HG03135 (cell line): ENCODE data around the gene FBXO42.
"Not testable (repeated sequence)": the region's sequence is repeated elsewhere in the genome, so short reads cannot be mapped to it uniquely, and the experiment has no call there.

ENCODE experiments used
- ATAC-seq: cut with Tn5 transposase; IDR thresholded peaks from one replicate; pipeline ENCODE4 v1.9.1; 2021; ENCODE audit warnings: mild to moderate bottlenecking, moderate library complexity; ENCODE audit not compliant: unreplicated experiment

The FBXO42 gene

DNA sequence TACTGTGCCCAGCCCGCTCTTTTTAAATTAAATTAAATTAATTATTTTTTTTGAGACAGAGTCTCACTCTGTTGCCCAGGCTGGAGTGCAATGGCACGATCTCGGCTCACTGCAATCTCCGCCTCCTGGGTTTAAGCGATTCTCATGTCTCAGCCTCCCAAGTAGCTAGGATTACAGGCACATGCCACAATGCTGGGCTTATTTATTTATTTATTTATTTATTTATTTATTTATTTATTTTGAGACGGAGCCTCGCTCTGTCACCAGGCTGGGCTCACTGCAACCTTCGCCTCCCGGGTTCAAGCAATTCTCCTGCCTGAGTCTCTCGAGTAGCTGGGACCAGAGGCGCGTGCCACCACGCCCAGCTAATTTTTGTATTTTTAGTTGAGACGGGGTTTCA is 129.6 kb downstream of the FBXO42 start:
- ATAC-seq = not testable (repeated sequence)

DNA sequence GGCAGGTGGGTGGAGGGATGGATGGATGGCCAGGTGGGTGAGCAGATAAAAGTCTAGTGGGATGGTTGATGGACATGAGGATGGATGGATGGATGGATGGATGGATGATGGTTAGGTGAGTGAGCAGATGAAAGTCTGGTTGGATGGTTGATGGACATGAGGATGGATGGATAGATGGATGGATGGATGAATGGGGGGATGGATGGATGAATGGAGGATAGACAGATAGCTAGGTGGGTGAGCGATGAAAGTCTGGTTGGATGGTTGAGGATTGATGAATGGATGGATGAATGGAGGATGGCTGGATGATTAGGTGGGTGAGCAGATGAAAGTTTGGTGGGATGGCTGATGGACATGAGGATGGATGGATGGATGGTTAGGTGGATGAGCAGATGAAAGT is 130.8 kb downstream of the FBXO42 start:
- no peak for ATAC-seq

DNA sequence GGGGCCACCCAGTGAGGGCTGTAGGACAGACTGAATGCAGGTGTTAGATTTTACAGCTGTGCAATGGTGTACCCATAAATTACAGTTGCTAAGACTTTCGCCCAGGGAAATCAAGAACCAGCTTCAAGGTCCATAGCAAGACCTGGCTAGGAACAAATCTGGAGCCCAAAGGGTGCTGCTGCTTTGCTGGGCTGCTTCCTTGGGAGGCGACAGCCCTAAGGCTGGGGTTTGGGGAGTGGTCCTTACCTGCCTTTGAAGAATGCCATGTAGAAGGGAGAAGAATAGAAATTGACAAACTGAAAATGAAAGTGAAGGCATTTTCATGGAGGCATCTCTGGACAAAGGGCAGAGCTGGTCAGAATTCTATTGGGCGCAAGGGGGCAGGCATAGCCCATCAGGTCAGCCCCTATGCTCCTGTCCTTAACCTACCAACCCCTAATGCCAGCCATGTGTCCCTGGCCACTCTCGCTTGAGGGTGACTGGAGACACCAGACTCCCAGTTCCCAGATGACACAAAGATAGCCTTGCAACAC is 132.2 kb downstream of the FBXO42 start:
- ATAC-seq = no peak

DNA sequence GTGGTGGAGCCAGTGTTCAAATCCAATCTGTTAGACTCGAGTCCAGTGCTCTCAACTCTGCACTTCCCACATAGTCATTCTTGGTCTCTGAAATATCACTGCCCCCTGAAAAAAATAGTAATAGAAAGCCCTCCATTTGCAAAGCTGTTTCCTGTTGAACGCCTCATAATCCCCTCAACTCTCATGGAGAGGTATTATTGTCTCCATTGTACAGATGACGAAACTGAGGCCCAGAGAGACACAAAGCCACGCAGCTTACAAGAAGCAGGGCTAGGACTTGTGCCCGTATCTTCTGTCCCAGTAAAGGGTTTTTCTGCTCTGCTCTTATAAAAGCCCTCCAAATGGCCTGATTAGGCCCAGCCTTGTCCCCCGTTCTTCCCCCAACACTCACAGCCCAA is 133.6 kb downstream of the FBXO42 start:
- ATAC-seq = no peak

GRCh38 chr1:16218014-16218673 is 134.1 kb downstream of the FBXO42 start:
- ATAC-seq = no peak

- peak; percentile 92 for ATAC-seq
Observed at GRCh38 chr1:16217061-16217785, 135.1 kb downstream of the FBXO42 start.

GRCh38 chr1:16215882-16216753 is 136.2 kb downstream of the FBXO42 start:
- ATAC-seq = peak; percentile 39

DNA sequence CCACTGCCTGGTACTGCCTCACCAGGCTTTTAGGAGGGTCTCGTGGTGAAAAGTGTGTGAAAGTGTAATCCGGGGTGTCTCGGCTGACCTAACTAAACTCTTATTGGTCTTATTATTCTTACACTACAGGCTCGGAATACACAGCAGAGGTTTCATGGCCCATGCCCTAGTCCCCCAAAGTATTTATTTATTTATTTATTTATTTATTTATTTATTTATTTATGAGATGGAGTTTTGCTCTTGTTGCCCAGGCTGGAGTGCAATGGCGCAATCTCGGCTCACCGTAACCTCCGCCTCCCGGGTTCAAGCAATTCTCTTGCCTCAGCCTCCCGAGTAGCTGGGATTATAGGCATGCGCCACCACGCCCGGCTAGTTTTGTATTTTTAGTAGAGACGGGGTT is 137.0 kb downstream of the FBXO42 start:
- ATAC-seq = not testable (repeated sequence)

DNA sequence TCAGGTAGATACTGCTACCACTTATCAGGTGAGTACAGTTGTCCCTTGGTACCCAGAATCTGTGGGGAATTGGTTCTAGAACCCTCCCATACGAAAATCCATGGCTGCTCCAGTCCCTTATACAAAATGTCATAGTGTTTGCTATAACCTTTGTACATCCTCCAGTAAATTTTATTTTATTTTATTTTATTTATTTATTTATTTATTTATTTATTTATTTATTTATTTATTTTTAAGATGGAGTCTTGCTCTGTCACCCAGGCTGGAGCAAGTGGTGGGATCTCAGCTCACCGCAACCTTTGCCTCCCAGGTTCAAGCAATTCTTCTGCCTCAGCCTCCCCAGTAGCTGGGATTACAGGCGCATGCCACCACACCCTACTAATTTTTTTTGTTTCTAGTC is 138.7 kb downstream of the FBXO42 start:
- ATAC-seq = not testable (repeated sequence)

GRCh38 chr1:16213013-16213412 is 139.3 kb downstream of the FBXO42 start:
- no peak for ATAC-seq

DNA sequence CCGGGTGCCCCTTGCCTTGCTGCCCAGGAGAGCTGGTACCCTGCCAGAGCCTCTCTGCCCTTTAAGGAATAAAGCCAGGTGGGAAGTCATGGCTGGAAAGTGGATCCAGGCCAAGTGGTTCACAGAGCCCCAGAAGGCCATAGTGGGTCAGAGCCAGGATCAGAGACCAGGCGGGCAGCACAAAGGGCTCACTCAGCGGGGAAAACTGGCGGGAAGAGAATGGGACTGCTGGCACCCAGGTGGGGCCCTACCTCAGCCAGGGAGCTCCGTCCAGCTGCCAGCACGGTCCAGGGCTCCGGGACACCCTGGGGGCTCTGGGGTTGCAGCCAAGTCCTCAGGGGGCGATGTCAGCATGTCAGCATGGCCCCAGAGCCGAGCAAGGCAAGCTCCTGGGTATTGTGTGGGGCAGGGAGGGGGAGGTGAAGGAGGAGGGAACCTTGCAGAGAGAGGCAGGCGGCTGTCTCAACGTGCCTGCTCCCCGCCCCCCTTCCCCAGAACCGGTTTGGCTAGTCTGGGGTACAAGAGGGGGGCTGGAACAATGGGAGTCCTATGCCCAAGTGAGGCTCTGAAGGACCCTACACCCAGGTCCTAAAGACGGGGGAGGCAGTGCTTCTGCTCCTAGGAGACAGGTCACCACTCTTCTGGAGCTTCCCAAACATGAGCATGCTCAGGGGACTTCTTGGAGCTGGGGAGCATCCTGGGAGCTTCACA is 139.9 kb downstream of the FBXO42 start, which contains the start of gene ARHGEF19:
TSS of gene ARHGEF19 (minus strand) at position 402 of the 711 bp plus-strand sequence. CDS start 3,598 bp downstream, outside the sequence.
- no peak for ATAC-seq

DNA sequence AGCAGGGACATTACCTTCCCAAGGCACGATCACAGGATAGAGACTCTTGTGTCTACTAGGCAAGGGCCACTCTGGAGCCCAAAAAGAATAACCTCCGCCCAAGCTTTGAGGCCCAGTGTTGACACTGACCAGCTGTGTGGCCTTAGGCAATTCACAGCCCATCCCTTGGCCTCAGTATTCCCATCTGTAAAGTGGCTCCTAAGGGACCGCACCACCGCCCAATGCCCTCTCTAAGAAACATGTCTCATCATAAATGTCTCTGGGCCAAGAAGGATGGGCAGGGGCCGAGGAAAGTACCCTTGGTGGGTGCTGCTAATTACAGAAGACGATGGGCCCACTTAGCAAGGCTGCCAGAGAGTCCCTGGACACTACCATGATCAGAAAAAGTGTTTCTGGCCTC is 140.5 kb downstream of the FBXO42 start:
- ATAC-seq = no peak

- no peak for ATAC-seq
Observed at GRCh38 chr1:16210581-16210980, 141.7 kb downstream of the FBXO42 start.

- ATAC-seq = no peak
Observed at GRCh38 chr1:16209847-16210407, 142.4 kb downstream of the FBXO42 start.

- no peak for ATAC-seq
Observed at GRCh38 chr1:16209132-16209846, 143.0 kb downstream of the FBXO42 start.

- no peak for ATAC-seq
Observed at GRCh38 chr1:16208270-16208987, 143.9 kb downstream of the FBXO42 start.

DNA sequence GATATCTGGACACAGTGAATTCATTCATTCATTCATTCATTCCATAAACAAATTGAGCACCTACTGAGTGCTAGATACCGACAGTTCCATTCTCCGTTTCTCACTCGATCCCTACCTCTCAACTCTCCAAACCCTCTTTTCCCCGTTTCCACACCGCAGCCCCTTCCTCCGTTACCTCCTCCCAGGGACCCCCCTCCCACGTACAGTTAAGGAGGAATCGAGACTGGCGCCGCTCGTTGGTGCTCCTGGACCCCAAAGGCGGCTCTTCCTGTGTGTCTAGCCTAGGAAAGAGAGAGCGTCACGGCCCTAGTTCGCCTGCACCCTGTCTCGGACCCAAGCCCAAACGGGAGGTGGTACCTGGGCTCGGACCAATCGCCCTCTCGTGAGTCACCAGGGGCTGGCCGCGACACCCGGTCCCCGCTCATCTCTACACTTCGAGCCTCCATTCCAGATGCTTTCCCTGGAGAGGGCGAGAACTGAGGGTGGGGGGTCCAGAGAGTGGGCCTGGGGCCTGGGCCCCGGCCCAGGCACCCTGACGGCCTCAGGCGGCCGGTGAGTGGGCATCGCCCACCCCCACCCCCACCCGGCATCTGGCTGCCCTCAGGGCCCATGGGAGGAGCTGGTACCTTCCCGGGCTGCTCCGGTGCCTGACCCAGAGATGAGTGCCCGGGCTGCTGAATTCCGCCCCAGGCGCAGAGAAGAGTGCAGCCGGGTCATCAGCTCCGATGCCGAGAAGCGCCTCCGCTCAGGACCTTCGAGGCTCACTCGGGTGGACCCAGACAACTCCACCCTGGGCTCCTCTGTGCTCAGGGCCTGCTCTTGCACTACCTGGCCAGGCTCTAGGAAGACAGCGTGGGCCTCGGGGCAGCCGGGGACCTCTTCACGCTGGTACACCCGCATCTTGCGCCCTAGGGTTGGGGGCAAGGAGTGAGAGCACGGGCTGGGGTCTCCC is 144.7 kb downstream of the FBXO42 start:
- no peak for ATAC-seq
